GM12875 (cell line): ENCODE data around the gene LASP1NB.

ENCODE experiments used
- H3K4me3 ChIP-seq: one replicate; pipeline ENCODE4 v1.5.1; 2011; ENCODE audit warnings: low read depth, low read length, control low read depth
- TF ChIP-seq, protein P1 (sequence below): IDR thresholded peaks from 2 replicates; pipeline ENCODE4 v1.5.1; 2011; ENCODE audit warnings: low read depth, mild to moderate bottlenecking, control low read depth, inconsistent platforms, low read length, moderate library complexity, borderline replicate concordance; ENCODE audit not compliant: insufficient read depth

LASP1NB gene

DNA sequence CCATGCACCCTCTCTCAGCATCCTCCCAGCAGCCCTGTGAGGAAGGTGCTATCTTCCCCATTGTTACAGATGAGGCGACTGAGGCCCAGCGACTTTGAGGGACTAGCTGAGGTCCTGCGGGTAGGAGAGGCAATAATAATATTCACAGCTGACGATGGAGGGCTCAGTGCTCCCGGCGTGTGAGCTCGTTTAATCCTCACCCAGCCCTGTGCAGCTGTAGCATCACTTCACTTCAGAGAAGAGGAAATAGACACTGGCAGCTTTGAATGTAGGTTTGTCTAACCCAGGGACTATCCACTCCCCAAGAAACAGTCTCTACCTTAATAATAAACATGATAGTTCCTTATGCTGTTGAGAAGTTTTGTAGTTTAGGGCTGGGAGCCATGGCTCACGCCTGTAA lies 34.0 kb upstream of the LASP1NB start:
- TF ChIP-seq, protein P1, sequence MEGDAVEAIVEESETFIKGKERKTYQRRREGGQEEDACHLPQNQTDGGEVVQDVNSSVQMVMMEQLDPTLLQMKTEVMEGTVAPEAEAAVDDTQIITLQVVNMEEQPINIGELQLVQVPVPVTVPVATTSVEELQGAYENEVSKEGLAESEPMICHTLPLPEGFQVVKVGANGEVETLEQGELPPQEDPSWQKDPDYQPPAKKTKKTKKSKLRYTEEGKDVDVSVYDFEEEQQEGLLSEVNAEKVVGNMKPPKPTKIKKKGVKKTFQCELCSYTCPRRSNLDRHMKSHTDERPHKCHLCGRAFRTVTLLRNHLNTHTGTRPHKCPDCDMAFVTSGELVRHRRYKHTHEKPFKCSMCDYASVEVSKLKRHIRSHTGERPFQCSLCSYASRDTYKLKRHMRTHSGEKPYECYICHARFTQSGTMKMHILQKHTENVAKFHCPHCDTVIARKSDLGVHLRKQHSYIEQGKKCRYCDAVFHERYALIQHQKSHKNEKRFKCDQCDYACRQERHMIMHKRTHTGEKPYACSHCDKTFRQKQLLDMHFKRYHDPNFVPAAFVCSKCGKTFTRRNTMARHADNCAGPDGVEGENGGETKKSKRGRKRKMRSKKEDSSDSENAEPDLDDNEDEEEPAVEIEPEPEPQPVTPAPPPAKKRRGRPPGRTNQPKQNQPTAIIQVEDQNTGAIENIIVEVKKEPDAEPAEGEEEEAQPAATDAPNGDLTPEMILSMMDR = no peak

DNA sequence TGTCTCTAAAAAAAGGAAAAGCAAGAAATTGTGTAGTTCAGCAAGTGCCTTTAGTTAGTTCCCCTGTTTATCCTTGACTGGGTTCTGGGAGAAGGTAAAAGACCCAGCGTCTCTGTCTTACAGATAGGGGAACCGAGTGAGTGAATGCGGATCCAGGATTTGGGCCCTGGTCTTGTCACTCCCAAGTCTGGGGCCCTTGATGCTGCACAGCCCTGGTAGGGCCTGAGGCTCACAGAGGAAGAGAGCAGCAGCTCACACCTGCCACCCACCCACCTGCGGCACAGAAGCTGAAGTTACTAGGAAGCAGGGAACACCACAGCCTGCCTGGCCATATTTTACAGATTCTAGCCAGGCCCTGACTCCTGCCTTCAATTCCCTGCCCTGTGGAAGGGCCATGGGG lies 33.3 kb upstream of the LASP1NB start:
- no peak overlapping the region for H3K4me3 ChIP-seq
- TF ChIP-seq, protein P1 = no peak

More for the DNA sequence above, 34.0 kb upstream of the LASP1NB start:
- no peak overlapping the region for H3K4me3 ChIP-seq

DNA sequence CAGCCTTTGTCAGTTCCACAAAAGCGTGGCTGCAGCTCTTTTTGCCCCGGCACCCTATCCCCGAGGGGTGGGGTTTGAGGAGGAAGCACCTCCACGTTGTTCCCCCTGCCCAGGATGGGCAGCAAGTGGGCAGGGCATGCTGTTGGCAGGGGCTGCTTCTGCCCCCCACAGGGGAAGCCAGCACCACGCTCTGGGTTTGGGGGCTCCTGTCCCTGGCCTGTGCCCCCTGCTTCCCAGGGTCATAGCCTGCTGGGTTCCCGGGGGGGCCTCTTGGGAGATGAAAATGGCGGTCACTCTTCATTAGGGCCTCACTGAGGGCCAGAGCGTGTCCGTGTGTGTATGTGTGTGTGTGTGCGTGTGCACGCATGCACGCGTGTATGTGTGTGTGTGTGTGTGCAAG lies 32.8 kb upstream of the LASP1NB start:
- no peak overlapping the region for H3K4me3 ChIP-seq
- TF ChIP-seq, protein P1 = no peak

DNA sequence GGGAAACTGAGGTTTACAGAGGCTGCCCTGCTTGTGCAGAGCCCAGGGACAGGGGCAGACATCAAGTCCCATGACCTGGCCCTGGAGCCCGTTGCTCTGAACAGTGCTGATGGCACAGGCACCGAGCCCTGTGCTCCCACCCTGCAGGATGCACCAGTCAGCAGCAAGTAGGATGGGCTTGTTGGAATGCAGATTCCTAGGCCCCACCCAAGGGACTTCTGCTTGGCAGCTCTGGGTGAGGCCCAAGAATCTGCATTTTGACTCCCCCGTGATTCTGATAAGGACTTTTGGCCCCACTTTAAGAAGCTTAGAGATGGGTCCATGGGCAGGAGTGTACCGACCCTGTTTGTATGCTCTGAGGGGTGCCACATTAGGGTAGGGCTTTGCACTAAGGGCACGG lies 32.3 kb upstream of the LASP1NB start:
- H3K4me3 ChIP-seq = no peak overlapping the region
- TF ChIP-seq, protein P1 = no peak

DNA sequence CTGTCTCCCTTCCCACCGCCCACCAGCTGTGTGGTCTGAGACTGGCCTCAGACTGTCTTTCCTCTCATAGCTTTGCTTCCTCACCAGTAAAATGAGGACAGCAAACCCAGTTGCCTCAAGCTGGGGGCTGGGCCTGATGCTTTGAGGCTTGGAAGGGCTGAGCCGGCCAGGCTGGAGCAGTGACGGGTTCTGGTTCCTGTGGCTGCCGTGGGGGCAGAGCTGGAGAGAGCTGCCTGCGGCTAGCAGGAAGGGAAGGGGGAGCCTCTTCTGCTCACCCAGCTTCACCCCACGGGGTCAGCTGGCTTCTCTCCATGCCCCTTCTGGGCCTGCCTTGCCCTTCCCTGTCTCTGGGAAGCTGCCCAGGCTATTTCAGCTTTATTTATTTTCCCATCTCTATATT lies 31.8 kb upstream of the LASP1NB start:
- no peak overlapping the region for H3K4me3 ChIP-seq
- TF ChIP-seq, protein P1 = no peak

DNA sequence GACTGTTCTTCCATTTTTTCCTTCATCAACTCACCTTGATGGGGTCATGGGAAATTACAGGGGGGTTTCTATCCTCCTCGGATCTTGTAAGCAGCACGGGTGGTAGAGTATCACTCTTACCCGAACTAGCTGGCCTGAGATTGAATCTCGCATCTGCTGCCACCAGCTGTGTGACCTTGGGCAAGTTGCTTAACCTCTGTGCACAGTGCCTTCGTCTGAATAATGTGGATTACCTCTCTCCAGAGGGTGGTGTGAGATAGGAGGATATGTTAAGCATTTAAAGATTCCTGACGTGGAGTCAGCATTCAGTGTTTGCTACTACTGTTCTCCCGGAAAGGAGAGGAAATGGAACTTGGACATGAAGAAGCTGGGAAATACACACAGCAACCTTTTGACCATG lies 31.1 kb upstream of the LASP1NB start:
- no peak overlapping the region for H3K4me3 ChIP-seq
- TF ChIP-seq, protein P1 = no peak

DNA sequence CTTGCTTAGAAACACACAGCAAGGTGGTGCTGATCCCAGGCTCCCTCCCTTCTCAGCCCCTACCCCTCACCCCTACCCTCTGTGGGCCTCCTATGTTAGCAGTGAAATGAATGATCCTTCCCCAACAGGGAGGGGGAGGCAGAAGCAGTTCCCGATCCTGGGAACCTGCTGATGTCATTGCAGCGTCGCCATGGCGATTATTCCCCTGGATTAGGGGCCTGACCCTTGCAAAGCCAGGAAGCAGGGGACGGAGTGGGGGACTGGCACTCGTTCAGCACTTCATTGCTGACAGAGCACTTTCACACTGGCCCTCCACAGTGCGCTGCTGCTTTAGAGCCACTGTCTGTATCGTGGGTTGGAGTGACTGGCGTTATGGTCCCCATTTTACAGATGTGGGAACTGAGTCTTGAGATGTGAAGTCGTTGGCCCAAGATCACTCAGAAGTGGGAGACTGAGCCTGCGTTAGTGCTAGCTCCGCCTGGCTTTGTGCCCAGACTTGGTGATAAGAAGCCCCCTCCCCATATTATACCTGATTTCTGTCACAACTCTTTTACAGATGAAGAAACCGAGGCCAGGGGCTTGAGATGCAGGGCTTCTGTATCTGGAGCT lies 29.0 kb upstream of the LASP1NB start:
- H3K4me3 ChIP-seq = no peak overlapping the region
- TF ChIP-seq, protein P1 = no peak
